HG02798 (cell line): ENCODE measurements around the gene PLA2G7.

Experiments
- ATAC-seq: cut with Tn5 transposase; IDR thresholded peaks from one replicate; pipeline ENCODE4 v1.9.1; 2021; ENCODE audit warnings: mild to moderate bottlenecking; ENCODE audit not compliant: unreplicated experiment, poor library complexity

PLA2G7 gene

DNA sequence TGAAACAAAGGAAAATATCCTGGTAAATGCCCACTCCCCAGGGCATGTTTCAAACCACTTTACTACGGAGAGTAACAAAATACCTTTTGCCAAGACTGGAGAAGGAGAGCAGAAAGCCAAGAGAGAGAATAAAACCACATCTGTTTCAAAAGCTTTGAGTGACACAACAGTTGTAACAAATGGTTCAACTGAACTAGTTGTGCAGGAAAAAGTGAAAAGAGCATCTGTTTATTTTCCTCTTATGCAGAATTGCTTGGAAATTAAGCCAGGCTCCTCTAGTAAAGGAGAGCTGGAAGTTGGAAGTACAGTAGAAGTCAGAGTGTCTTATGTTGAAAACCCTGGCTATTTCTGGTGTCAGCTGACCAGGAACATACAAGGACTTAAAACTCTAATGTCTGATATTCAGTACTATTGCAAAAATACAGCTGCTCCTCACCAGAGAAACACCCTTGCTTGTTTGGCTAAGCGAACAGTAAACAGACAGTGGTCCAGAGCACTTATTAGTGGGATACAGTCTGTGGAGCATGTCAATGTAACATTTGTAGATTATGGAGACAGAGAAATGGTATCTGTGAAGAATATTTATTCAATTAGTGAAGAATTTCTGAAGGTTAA, 44.9 kb downstream of the PLA2G7 start:
- no peak for ATAC-seq

DNA sequence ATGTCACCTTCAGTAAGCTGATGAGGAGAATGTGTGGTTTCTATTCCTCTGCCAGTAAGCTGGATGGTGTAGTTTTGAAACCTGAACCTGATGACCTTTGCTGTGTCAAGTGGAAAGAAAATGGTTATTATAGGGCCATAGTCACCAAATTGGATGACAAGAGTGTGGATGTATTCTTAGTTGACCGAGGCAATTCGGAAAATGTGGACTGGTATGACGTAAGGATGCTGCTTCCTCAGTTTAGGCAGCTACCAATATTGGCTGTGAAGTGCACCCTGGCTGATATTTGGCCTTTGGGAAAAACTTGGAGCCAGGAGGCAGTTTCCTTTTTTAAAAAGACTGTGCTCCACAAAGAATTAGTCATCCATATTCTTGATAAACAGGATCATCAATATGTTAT, 45.5 kb downstream of the PLA2G7 start:
- no peak for ATAC-seq

DNA sequence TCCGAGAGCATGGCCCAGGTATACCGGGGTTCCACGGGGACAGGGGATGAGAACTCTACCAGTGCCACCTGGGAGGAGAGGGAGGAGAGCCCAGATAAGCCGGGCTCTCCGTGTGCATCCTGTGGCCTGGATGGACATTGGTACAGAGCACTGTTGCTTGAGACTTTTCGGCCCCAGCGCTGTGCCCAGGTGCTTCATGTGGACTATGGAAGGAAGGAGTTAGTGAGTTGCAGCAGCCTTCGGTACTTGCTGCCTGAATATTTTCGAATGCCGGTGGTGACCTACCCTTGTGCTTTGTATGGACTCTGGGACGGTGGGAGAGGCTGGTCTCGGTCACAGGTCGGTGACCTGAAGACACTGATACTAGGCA, 46.2 kb downstream of the PLA2G7 start:
- ATAC-seq, result no peak

DNA sequence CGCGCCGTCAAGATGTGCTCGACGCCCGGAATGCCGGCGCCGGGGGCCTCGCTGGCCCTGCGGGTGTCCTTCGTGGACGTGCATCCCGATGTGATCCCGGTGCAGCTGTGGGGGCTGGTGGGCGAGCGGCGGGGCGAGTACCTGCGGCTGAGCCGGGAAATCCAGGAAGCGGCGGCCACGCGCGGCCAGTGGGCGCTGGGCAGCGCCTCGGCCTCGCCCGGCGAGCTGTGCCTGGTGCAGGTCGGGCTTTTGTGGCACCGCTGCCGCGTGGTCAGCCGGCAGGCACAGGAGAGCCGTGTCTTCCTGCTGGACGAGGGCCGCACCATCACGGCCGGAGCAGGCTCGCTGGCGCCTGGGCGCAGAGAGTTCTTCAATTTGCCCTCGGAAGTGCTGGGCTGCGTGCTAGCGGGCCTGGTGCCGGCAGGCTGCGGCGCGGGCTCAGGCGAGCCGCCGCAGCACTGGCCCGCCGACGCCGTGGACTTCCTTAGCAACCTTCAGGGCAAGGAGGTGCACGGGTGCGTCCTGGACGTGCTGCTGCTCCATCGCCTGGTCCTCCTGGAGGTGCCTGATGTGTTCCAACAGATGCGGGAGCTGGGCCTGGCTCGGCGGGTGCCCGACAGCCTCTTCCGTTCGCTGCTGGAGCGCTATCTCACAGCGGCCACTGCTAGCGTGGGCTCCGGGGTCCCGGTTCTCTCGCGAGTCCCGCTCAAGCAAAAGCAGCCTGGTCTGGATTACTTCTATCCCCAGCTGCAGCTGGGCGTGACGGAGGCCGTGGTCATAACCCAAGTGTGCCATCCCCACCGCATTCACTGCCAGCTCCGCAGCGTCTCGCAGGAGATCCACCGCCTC, 46.8 kb downstream of the PLA2G7 start:
- ATAC-seq, result no peak

DNA sequence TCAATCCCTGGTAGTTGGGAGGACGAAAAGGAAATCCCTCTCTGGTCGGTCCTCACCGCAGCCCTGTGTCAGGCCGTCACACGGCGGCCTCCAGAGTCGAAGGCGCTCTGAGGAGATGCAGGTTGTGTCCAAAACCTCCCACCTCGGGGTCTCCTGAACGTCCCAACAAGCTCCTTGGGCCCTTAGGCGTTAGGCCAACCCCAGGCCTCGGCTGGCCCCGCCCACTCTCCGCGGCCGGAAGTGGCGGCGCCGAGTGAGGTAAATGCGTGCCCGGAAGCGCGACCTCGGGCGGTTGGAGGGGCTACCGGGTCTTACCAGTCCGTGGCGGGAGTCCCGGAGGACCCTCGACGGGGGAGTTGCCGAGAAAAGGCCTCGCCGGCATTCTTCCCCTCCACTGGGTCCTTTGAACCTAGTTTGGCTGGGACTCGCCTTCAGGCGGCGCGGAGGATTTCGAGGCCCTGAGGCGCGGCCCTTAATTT, 47.5 kb downstream of the PLA2G7 start, which contains the start of gene TDRD6:
TSS of gene TDRD6 (plus strand) at position 267 of the 479 bp plus-strand sequence. CDS start 244 bp downstream, outside the sequence.
- no peak for ATAC-seq

DNA sequence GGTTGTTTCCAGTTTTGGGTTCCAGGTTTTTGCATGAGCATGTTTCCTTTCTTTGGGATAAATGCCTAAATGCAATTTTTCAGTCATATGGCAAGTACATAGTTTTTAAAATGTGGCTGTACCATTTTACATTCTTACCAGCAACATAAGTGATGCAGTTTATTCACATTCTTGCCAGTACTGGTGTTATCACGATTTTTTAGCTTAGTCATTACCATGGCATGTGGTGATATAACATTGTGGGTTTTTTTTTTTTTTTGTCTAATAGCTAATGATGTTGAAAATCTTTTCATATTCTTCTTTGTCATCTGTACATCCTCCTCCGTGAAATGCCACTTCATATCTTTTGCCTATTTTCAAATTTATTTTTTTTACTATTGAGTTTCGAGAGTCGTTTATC, 50.4 kb downstream of the PLA2G7 start:
- no peak for ATAC-seq

DNA sequence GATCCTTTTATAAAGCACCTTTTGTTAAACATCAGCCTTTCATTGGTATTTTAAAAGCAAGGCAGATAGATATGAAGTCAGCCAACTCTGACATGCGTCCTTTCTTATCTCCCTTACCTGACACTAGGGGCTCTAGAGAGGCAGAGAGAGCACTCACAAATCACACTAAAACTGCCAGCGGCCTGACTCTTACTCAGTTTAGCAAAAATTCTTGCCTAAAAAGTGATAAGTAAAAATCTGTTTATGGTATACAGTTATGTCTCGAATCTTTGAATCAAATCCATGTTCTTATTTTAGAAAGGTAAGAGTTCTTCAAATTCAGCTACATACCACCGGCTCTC, 57.9 kb downstream of the PLA2G7 start:
- ATAC-seq, result no peak

DNA sequence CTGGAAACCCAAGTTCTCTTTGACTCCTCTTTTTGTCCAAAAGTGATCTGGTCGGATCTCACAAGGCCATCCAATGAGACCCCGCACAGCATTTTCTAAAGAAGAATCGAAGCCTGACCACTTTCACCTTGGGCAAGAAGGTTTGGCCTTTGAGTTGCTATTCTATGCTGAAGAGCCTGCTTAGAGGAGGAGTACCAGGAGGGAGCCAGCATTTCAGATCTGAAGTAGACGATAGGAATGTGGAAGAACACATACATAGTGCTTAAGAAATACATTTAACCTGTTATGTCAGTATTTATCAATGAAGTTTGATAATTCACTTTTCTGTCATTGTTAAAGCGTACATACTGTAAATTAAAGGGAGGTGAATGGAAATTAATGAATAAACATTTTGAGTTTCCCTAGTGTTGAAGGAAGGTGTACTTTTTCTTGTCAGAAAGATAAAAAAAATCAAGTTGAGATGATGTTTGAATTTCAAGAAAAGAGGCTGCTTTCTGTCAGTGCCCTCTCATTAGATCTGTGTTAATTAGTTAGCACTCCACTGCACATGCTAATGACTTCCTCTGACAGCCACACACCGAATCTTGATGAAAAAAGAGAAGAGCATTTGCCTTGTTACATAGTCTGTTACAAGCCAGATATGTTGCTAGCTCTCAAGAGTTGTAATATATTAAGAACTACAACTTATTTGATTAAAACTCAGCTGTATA, 58.4 kb downstream of the PLA2G7 start:
- ATAC-seq, result no peak

DNA sequence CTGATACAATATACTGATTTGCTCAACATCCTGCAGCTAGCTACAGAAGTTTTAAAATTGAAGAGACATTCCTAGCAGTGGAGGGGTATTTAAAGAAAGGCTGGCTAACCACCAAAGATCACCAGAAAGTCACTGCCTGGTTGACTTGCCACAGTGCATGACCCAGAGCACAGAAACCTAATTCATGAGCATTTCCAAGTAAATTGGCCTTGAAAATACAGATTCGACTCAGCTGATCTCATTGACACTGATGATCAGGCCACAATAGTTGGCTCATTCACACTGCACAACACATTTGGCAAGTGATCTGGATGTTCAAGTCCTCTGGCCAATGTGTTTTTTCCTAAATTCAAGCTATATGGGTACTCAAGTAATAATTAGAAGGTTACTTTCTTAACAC, 60.8 kb downstream of the PLA2G7 start:
- no peak for ATAC-seq

DNA sequence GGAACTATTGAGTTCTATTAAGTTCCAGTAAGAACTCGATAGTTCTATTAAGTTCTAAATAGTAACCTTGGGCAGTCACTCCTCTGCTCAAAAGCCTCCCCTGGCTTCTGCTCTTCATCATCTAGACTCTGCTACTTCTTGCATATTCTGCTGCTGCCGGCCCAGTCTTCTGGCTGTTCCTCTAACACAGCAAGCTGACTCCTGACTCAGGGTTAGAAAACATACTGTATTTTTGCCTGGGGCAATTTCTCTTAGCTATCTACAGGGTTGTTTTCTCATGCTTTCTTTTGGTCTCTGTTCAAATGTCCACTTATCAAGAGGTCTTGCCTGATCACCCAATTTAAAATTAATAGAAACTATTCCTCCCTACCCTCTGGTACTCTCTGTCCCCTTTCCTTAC, 67.8 kb downstream of the PLA2G7 start:
- no peak for ATAC-seq

DNA sequence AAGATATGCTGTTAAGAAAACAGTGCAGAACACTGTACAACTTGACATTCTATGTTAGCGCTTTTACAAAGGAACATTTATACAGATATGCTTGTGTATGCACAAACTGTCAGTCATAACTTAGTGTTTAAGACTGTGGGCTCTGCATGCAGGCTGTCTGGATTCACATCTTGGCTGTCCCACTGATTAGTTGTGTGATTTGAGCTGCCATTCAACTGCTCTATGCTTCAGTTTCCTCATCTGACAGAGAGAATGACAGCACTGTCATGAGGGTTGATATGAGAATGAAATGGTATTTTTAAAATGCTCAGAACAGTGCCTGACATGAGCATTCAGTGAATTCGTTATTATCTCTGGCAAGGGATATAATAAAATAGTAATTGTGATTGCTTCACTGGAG, 73.7 kb downstream of the PLA2G7 start:
- ATAC-seq, result no peak

DNA sequence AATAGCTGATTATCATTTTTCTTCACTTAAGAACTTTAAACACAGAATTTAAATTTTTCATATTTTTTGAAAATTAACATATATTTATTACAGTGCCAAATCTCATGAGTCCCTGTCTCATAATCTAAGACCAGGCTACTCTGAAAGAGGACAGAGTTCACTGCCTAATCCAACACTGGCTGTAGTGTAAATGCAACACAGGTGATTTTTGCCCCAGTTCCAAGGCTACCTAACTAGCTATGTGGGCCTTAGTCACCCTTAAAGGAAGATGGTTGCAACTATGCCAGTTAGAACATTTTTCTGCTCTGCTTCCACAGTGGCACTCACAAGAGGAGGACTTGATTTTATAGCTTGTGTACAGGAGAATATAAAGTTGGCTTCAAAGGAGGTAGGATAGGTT, 77.5 kb downstream of the PLA2G7 start:
- ATAC-seq, result no peak

DNA sequence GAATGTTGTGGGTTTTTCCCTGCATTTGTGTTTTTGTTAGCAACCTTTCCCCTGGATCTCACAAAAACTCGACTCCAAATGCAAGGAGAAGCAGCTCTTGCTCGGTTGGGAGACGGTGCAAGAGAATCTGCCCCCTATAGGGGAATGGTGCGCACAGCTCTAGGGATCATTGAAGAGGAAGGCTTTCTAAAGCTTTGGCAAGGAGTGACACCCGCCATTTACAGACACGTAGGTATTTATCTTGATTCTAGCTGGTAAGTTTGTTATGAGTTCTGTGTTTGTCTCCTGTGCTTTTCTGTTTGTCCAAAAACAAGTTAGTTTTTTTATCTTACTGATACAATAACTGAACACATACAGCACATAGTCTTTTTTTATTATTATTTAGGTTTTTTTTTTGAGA, 79.4 kb downstream of the PLA2G7 start:
- no peak for ATAC-seq
